Measurements from ENCODE around the gene TRIP12.
"Not testable (repeated sequence)": the region's sequence is repeated elsewhere in the genome, so short reads cannot be mapped to it uniquely, and the experiment has no call there.

Gene TRIP12

DNA sequence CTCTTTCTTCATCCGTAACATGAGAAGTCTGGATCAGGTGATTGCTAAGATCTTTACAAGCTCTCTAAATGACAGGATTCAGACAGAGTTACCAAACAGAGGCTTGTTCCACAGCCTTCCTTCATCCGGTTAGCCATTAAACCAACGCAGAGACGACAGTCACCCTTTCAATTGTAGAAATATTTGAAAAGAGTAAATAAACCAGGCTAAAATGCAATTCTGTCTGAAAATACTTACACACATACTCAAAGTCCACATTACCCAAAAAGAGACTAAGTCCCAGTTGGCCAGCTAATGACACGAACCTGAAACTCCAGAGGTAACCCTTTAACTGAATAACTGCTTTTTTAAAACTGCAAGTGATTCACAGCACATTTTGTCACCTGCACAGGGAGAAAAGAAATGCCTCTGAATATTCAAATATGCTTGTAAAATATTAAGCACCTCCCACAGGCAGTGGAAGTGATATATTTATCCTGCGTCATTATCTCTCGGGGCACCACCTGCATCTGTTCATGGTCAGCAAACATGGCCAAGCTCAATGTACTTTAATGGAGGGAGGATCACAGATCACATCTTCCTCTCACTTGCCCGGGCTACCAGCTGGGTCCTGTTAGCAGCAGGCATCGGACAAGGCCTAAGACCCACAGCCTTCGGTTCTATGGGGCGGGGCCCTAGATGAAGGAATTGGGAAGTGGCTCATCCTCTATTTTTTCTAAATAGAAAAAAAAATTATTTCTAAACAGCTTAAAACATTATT lies 168.7 kb downstream of the TRIP12 start:
- no peak for DNase-seq (ENCODE audit: low read depth)
- H3K4me3 ChIP-seq (ENCODE audit: low read depth, low read length): no peak overlapping the region
- TF ChIP-seq, protein P1, sequence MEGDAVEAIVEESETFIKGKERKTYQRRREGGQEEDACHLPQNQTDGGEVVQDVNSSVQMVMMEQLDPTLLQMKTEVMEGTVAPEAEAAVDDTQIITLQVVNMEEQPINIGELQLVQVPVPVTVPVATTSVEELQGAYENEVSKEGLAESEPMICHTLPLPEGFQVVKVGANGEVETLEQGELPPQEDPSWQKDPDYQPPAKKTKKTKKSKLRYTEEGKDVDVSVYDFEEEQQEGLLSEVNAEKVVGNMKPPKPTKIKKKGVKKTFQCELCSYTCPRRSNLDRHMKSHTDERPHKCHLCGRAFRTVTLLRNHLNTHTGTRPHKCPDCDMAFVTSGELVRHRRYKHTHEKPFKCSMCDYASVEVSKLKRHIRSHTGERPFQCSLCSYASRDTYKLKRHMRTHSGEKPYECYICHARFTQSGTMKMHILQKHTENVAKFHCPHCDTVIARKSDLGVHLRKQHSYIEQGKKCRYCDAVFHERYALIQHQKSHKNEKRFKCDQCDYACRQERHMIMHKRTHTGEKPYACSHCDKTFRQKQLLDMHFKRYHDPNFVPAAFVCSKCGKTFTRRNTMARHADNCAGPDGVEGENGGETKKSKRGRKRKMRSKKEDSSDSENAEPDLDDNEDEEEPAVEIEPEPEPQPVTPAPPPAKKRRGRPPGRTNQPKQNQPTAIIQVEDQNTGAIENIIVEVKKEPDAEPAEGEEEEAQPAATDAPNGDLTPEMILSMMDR (IDR thresholded peaks at IDR 0.05; ENCODE audit: insufficient read depth, low read depth, low read length, missing control alignments): no peak

DNA sequence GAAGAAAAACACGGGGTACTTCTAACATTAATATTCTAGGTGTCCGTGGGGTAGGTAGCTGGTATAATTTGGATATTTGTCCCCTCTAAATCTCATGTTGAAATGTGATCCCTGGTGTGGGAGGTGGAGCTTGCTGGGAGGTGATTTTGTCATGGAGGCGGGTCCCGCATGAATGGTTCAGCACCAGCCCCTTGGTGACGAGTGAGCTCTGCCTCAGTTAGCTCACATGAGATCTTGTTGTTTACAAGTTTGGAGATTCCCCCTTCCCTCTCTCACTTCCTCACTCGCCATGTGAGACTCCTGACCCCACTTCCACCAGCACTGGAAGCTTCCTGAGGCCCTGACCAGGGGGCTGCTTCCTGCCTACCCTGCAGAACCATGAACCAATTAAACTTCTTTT lies 172.0 kb downstream of the TRIP12 start:
- DNase-seq (ENCODE audit: low read depth): no peak
- no peak overlapping the region for H3K4me3 ChIP-seq (ENCODE audit: low read depth, low read length)
- TF ChIP-seq, protein P1 (IDR thresholded peaks at IDR 0.05; ENCODE audit: insufficient read depth, low read depth, low read length, missing control alignments): no peak

DNA sequence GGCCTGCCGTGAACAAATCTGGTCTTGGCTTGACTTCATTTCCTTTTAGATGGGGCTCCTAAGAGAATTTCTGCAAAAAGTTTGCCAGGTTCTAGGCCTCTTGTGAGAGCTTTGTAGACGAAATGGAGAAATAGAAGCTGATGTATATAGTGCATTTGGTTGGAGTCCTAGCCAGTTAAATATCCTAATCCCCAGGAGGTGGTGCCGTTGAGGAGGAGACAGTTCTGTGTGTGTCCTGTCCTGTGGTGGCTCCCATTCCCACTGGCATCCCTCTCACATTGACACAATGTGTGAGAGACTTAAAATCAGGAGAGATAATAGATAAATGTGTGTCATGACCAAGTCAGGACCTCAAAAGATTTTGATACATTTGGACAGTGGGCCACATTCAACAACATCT lies 172.9 kb downstream of the TRIP12 start:
- no peak overlapping the region for H3K4me3 ChIP-seq (ENCODE audit: low read depth, low read length)
- no peak for DNase-seq (ENCODE audit: low read depth)
- TF ChIP-seq, protein P1 (IDR thresholded peaks at IDR 0.05; ENCODE audit: insufficient read depth, low read depth, low read length, missing control alignments): peak; percentile 7

DNA sequence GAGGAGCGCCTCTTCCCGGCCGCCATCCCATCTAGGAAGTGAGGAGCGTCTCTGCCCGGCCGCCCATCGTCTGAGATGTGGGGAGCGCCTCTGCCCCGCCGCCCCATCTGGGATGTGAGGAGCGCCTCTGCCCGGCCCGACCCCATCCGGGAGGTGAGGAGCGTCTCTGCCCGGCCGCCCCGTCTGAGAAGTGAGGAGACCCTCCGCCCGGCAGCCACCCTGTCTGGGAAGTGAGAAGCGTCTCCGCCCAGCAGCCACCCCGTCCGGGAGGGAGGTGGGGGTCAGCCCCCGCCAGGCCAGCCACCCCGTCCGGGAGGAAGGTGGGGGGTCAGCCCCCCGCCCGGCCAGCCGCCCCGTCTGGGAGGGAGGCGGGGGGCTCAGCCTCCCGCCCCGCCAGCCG lies 179.1 kb downstream of the TRIP12 start:
- DNase-seq (ENCODE audit: low read depth); H3K4me3 ChIP-seq (ENCODE audit: low read depth, low read length): not testable (repeated sequence)

DNA sequence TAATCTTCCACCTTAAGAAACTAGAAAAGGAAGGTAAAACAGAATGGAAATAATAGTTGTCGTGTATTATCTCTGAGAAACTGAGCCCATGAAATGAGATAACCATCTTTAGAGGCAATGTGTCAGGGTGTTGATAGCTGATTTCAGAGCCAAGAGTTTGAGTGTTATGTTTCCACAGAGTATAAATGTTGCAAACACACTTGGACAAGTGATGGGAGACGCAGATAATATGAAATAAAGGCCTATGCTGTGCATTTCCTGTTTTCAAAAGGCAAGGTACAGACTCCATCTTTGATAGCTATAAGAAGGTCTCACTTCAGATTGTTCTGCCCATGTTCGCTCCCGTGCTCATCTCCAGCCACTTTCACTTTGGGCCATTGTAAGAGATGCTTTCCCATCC lies 181.5 kb downstream of the TRIP12 start:
- no peak overlapping the region for H3K4me3 ChIP-seq (ENCODE audit: low read depth, low read length)
- no peak for DNase-seq (ENCODE audit: low read depth)
- TF ChIP-seq, protein P1 (IDR thresholded peaks at IDR 0.05; ENCODE audit: insufficient read depth, low read depth, low read length, missing control alignments): no peak

DNA sequence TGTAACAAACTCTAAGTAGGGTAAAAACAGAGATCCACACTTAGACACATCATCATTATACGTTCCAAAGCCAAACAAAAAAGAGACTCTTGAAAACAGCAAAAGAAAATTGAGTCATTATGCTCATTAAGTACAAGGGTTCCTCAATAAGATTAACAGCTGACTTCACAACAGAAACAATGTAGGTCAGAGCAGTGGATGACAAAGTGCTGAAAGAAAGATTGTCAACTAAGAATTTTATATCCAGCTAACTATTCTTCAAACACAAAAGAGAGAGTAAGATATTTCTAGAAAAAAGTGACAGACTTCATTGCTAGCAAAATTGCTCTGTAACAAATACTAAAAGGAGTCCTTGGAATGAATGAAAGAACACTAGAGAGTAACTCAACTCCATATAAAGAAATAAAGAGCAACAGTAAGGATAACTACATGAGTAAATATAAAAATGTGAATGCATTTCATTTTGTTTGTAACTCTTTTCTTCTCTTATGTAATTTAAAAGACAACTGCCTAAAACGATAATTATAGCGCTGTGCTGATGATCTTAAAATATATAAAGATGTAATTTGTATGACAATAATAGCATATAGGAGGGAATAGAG lies 183.7 kb downstream of the TRIP12 start:
- no peak for DNase-seq (ENCODE audit: low read depth)
- TF ChIP-seq, protein P1 (IDR thresholded peaks at IDR 0.05; ENCODE audit: insufficient read depth, low read depth, low read length, missing control alignments): no peak
- H3K4me3 ChIP-seq (ENCODE audit: low read depth, low read length): no peak overlapping the region

DNA sequence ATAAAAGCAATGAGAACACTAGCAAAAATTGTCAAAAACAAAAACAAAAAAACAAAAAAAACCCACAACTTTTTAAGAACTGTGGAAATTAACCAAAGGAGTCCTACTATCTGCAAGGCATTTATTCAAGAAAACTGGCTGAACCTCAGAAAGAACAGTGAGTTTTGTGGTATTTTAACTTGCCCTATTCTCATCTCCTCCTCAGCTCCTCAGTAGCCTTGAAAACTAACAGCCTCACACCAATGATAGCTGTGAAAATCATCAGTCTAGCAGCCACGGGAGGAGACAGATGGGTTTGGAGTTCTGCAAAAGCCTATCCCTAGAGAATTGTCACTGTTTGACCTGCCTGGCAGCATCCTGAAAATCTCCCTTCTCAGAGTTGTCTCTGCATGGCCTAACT lies 187.4 kb downstream of the TRIP12 start:
- no peak for DNase-seq (ENCODE audit: low read depth)
- TF ChIP-seq, protein P1 (IDR thresholded peaks at IDR 0.05; ENCODE audit: insufficient read depth, low read depth, low read length, missing control alignments): no peak
- H3K4me3 ChIP-seq (ENCODE audit: low read depth, low read length): no peak overlapping the region
